ENCODE data around the gene RNPEPL1.
A peak's percentile ranks its signal among the peaks of the same experiment; 100 is the strongest.

Gene RNPEPL1

GRCh38 chr2:240575101-240575965 lies 7.0 kb downstream of the RNPEPL1 start:
- no peaks in the 10 kb centered on the region for H3K9me3 ChIP-seq (ENCODE audit: control insufficient read depth in 1 of 2, low read length in 2 of 2)
- H3K36me3 ChIP-seq (ENCODE audit: control insufficient read depth in 1 of 2, insufficient read depth in 2 of 2, low read length in 2 of 2) = peaks cover 4 to 57% of the 10 kb centered on the region in 2 donors
- no peak overlapping the region for H3K4me3 ChIP-seq (ENCODE audit: low read depth in 1 of 2, low read length in 2 of 2)
- H3K27ac ChIP-seq (ENCODE audit: low read length) = no peak overlapping the region
- no peaks in the 10 kb centered on the region for H3K27me3 ChIP-seq (ENCODE audit: low read depth, low read length)
- H3K4me1 ChIP-seq (ENCODE audit: control insufficient read depth in 1 of 2, insufficient read depth in 2 of 2, low read length in 2 of 2) = peaks cover 8 to 26% of the 10 kb centered on the region in 2 donors

DNA sequence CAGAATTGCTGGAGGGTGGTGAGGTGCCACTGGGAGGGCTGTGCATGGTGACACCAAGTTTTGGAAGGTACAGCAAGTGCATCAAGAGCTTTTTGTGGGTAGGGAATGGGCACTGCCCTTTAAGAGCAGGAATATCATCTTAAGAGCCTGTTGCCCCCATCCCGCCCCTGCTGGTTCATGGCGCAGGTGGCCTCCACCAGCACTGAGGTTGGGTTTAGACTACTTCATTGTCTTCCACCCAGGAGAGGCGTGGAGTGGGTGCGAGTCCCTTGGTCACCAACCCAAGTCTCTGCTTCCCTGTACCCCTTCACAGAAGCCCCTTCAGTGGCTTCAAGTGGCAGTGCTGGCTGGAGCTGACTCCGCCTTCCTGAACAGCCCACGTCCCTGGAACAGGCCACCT lies 7.8 kb downstream of the RNPEPL1 start:
- Histone ChIP-seq H3K4me3 (ENCODE audit: low read depth in 1 of 2, low read length in 2 of 2) (no peak overlapping the region), H3K9me3 (ENCODE audit: control insufficient read depth in 1 of 2, low read length in 2 of 2) (no peaks in the 10 kb centered on the region), H3K4me1 (ENCODE audit: control insufficient read depth in 1 of 2, insufficient read depth in 2 of 2, low read length in 2 of 2) (peaks cover 8 to 19% of the 10 kb centered on the region in 2 donors), H3K27me3 (ENCODE audit: low read depth, low read length) (no peaks in the 10 kb centered on the region), H3K27ac (ENCODE audit: low read length) (no peak overlapping the region), H3K36me3 (ENCODE audit: control insufficient read depth in 1 of 2, insufficient read depth in 2 of 2, low read length in 2 of 2) (peaks cover 4 to 57% of the 10 kb centered on the region in 2 donors)

DNA sequence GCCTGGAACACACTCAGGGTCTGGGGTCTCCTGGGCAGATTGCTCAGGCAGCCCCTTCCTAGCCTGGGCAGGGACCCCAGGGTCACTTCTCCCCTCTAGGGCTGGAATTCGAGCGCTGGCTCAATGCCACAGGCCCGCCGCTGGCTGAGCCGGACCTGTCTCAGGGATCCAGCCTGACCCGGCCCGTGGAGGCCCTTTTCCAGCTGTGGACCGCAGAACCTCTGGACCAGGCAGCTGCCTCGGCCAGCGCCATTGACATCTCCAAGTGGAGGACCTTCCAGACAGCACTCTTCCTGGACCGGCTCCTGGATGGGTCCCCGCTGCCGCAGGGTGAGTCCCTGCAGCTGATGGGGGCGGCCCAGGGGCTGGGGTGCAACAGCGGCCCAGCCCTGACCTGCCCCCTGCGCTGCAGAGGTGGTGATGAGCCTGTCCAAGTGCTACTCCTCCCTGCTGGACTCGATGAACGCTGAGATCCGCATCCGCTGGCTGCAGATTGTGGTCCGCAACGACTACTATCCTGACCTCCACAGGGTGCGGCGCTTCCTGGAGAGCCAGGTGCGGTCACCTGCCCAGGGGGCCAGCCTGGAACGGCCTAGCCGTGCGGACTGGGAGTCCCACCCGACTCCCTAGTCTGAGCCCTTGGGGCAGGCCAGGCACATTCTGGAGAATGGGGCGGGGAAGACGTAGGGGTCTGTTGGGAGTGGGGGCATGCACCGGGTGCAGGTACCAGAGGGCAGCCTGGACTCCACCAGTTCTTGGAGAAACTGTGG lies 8.3 kb downstream of the RNPEPL1 start:
- Histone ChIP-seq H3K27me3 (ENCODE audit: low read depth, low read length) (no peaks in the 10 kb centered on the region), H3K27ac (ENCODE audit: low read length) (no peak overlapping the region), H3K36me3 (ENCODE audit: control insufficient read depth in 1 of 2, insufficient read depth in 2 of 2, low read length in 2 of 2) (peaks cover 4 to 57% of the 10 kb centered on the region in 2 donors), H3K4me1 (ENCODE audit: control insufficient read depth in 1 of 2, insufficient read depth in 2 of 2, low read length in 2 of 2) (peaks cover 8 to 15% of the 10 kb centered on the region in 2 donors), H3K4me3 (ENCODE audit: low read depth in 1 of 2, low read length in 2 of 2) (no peak overlapping the region), H3K9me3 (ENCODE audit: control insufficient read depth in 1 of 2, low read length in 2 of 2) (no peaks in the 10 kb centered on the region)

DNA sequence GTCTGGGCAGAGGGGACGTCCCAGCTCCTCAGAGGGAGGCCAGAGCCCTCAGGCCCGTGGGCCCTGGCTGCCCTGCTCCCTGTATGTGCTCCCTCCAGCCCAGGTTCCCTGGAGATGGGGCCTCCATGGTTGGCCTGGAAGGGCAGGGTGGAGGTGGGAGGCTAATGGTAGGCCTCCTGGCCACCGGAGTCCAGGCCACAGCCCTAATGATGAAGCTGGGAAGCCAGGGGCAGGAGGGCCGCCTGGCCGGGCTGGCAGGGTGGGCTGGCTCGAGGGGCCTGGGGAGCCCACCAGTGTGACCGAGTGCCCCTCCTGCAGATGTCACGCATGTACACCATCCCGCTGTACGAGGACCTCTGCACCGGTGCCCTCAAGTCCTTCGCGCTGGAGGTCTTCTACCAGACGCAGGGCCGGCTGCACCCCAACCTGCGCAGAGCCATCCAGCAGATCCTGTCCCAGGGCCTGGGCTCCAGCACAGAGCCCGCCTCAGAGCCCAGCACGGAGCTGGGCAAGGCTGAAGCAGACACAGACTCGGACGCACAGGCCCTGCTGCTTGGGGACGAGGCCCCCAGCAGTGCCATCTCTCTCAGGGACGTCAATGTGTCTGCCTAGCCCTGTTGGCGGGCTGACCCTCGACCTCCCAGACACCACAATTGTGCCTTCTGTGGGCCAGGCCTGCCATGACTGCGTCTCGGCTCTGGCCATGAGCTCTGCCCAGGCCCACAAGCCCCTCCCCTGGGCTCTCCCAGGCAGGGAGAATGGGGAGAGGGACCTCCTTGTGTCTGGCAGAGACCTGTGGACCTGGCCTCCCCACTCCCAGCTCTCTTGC lies 9.2 kb downstream of the RNPEPL1 start:
- Histone ChIP-seq H3K4me3 (ENCODE audit: low read depth in 1 of 2, low read length in 2 of 2) (no peak overlapping the region), H3K36me3 (ENCODE audit: control insufficient read depth in 1 of 2, insufficient read depth in 2 of 2, low read length in 2 of 2) (peaks cover 4 to 54% of the 10 kb centered on the region in 2 donors)

DNA sequence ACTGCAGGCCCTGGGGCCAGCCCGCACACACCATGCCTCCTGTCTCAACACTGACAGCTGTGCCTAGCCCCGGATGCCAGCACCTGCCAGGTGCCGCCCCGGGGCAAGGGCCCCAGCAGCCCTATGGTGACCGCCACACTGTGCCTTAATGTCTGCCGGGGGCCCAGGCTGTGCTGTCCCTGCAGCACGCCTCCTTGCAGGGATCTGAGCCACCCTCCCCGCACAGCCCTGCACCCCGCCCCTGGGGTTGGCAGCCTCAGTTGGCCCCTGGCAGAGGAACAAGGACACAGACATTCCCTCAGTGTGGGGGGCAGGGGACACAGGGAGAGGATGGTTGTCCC lies 9.8 kb downstream of the RNPEPL1 start:
- Histone ChIP-seq H3K4me3 (ENCODE audit: low read depth in 1 of 2, low read length in 2 of 2) (no peak overlapping the region), H3K36me3 (ENCODE audit: control insufficient read depth in 1 of 2, insufficient read depth in 2 of 2, low read length in 2 of 2) (peaks cover 4 to 48% of the 10 kb centered on the region in 2 donors), H3K4me1 (ENCODE audit: control insufficient read depth in 1 of 2, insufficient read depth in 2 of 2, low read length in 2 of 2) (peaks cover 8 to 15% of the 10 kb centered on the region in 2 donors), H3K27me3 (ENCODE audit: low read depth, low read length) (no peaks in the 10 kb centered on the region), H3K9me3 (ENCODE audit: control insufficient read depth in 1 of 2, low read length in 2 of 2) (no peaks in the 10 kb centered on the region), H3K27ac (ENCODE audit: low read length) (no peak overlapping the region)

More for the DNA sequence above, 9.2 kb downstream of the RNPEPL1 start:
- no peaks in the 10 kb centered on the region for H3K27me3 ChIP-seq (ENCODE audit: low read depth, low read length)
- H3K27ac ChIP-seq (ENCODE audit: low read length) = no peak overlapping the region
- H3K9me3 ChIP-seq (ENCODE audit: control insufficient read depth in 1 of 2, low read length in 2 of 2) = no peaks in the 10 kb centered on the region
- peaks cover 8 to 15% of the 10 kb centered on the region in 2 donors for H3K4me1 ChIP-seq (ENCODE audit: control insufficient read depth in 1 of 2, insufficient read depth in 2 of 2, low read length in 2 of 2)

- peaks cover 8 to 15% of the 10 kb centered on the region in 2 donors for H3K4me1 ChIP-seq (ENCODE audit: control insufficient read depth in 1 of 2, insufficient read depth in 2 of 2, low read length in 2 of 2)
- H3K36me3 ChIP-seq (ENCODE audit: control insufficient read depth in 1 of 2, insufficient read depth in 2 of 2, low read length in 2 of 2) = peaks cover 4 to 45% of the 10 kb centered on the region in 2 donors
- H3K27ac ChIP-seq (ENCODE audit: low read length) = no peak overlapping the region
- H3K9me3 ChIP-seq (ENCODE audit: control insufficient read depth in 1 of 2, low read length in 2 of 2) = no peaks in the 10 kb centered on the region
- H3K4me3 ChIP-seq (ENCODE audit: low read depth in 1 of 2, low read length in 2 of 2) = no peak overlapping the region
- no peaks in the 10 kb centered on the region for H3K27me3 ChIP-seq (ENCODE audit: low read depth, low read length)
Measured at GRCh38 chr2:240578488-240578887, 10.2 kb downstream of the RNPEPL1 start.

GRCh38 chr2:240579071-240579762 lies 10.9 kb downstream of the RNPEPL1 start:
- H3K27ac ChIP-seq (ENCODE audit: low read length) = no peak overlapping the region
- H3K4me1 ChIP-seq (ENCODE audit: control insufficient read depth in 1 of 2, insufficient read depth in 2 of 2, low read length in 2 of 2) = peaks cover 8 to 16% of the 10 kb centered on the region in 2 donors
- H3K4me3 ChIP-seq (ENCODE audit: low read depth in 1 of 2, low read length in 2 of 2) = no peak overlapping the region
- H3K36me3 ChIP-seq (ENCODE audit: control insufficient read depth in 1 of 2, insufficient read depth in 2 of 2, low read length in 2 of 2) = peaks cover 4 to 45% of the 10 kb centered on the region in 2 donors
- no peaks in the 10 kb centered on the region for H3K9me3 ChIP-seq (ENCODE audit: control insufficient read depth in 1 of 2, low read length in 2 of 2)
- no peaks in the 10 kb centered on the region for H3K27me3 ChIP-seq (ENCODE audit: low read depth, low read length)

- peaks cover 13 to 24% of the 10 kb centered on the region in 2 donors for H3K4me1 ChIP-seq (ENCODE audit: control insufficient read depth in 1 of 2, insufficient read depth in 2 of 2, low read length in 2 of 2)
- H3K27me3 ChIP-seq (ENCODE audit: low read depth, low read length) = no peaks in the 10 kb centered on the region
- peak overlapping the region; percentile 40 for H3K27ac ChIP-seq (ENCODE audit: low read length)
- no peak overlapping the region for H3K4me3 ChIP-seq (ENCODE audit: low read depth in 1 of 2, low read length in 2 of 2)
- no peaks in the 10 kb centered on the region for H3K9me3 ChIP-seq (ENCODE audit: control insufficient read depth in 1 of 2, low read length in 2 of 2)
- H3K36me3 ChIP-seq (ENCODE audit: control insufficient read depth in 1 of 2, insufficient read depth in 2 of 2, low read length in 2 of 2) = peaks cover 8 to 39% of the 10 kb centered on the region in 2 donors
Measured at GRCh38 chr2:240579771-240580614, 11.7 kb downstream of the RNPEPL1 start.

- Histone ChIP-seq H3K4me3 (ENCODE audit: low read depth in 1 of 2, low read length in 2 of 2) (no peak overlapping the region), H3K36me3 (ENCODE audit: control insufficient read depth in 1 of 2, insufficient read depth in 2 of 2, low read length in 2 of 2) (peaks cover 9 to 23% of the 10 kb centered on the region in 2 donors), H3K4me1 (ENCODE audit: control insufficient read depth in 1 of 2, insufficient read depth in 2 of 2, low read length in 2 of 2) (peaks cover 21 to 32% of the 10 kb centered on the region in 2 donors), H3K27me3 (ENCODE audit: low read depth, low read length) (no peaks in the 10 kb centered on the region), H3K9me3 (ENCODE audit: control insufficient read depth in 1 of 2, low read length in 2 of 2) (no peaks in the 10 kb centered on the region), H3K27ac (ENCODE audit: low read length) (no peak overlapping the region)
Measured at GRCh38 chr2:240581811-240582210, 13.5 kb downstream of the RNPEPL1 start.

DNA sequence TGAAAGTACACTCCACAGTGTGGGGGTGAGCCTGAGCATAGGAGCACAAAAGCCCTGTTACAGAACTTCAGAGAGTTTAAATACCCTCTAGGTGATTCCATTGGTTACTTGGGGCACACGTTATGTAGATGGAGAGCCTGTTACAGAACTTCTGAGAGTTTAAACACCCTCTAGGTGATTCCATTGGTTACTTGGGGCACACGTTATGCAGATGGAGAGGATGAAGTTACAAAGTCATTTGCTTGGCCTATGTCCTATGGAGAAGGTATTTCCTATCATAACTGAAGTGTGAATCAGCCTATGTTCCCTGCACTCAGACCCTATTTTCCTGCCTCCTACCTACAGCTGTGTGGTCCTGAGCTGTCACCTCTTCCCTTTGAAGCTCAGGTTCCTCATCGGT lies 14.5 kb downstream of the RNPEPL1 start:
- H3K4me1 ChIP-seq (ENCODE audit: control insufficient read depth in 1 of 2, insufficient read depth in 2 of 2, low read length in 2 of 2) = peaks cover 25 to 39% of the 10 kb centered on the region in 2 donors
- H3K4me3 ChIP-seq (ENCODE audit: low read depth in 1 of 2, low read length in 2 of 2) = no peak overlapping the region
- no peak overlapping the region for H3K27ac ChIP-seq (ENCODE audit: low read length)

More for the DNA sequence above, 14.5 kb downstream of the RNPEPL1 start:
- Histone ChIP-seq H3K36me3 (ENCODE audit: control insufficient read depth in 1 of 2, insufficient read depth in 2 of 2, low read length in 2 of 2) (peaks cover 6 to 13% of the 10 kb centered on the region in 2 donors), H3K9me3 (ENCODE audit: control insufficient read depth in 1 of 2, low read length in 2 of 2) (no peaks in the 10 kb centered on the region), H3K27me3 (ENCODE audit: low read depth, low read length) (no peaks in the 10 kb centered on the region)
